ENCODE results near the gene TOP3B. TPM values are rescaled to one million over a fixed set of nuclear protein-coding genes. Genes with fewer than 3 reads are reported as not detected.

The TOP3B gene
- total RNA-seq, 2 experiments from 2014 or later: 82.6 to 98.7 TPM

DNA sequence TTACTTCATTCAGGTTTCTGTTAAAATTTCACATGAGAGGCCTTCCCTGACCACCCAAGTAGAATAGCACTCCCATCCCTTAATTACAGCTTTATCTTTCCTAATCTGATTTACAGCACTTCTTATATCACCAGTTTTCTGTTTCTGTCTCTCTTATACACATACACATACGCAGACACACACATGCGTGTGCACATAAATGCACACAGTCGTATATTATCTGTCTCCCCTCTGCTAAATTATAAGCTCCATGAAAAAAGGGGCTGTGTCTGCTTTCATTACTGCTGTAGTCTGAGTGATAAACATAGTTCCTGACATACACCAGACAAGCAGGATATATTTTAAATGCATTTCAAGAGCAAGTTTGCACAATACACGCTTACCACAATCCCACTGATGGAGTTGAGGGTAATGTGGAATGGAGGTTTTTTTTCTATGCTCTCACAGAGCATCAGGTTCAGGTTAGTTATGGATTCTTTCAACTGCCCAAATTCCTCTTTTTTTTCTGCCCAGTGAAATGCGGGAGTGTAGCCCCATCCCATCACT, 13.7 kb upstream of the TOP3B start:
- H3K9me3 ChIP-seq (ENCODE audit: low read length): no peaks in the 10 kb centered on the region
- no peak overlapping the region for H3K4me3 ChIP-seq (ENCODE audit: low read depth, low read length, poor library complexity, severe bottlenecking)
- DNase-seq (ENCODE audit: low spot score): no peak
- no peaks in the 10 kb centered on the region for H4K20me1 ChIP-seq (ENCODE audit: insufficient read depth, low read length)
- BruUV-seq (replicated peaks): no TSS peak
- no peaks in the 10 kb centered on the region for H3K9me2 ChIP-seq (ENCODE audit: insufficient read depth, low read length)
- H3K4me2 ChIP-seq (ENCODE audit: low read length): no peak overlapping the region
- H3K4me1 ChIP-seq (ENCODE audit: insufficient read depth, low read length, poor library complexity, severe bottlenecking): no peaks in the 10 kb centered on the region
- ChIA-PET CTCF (ENCODE audit: unreplicated experiment) (no interaction called here), POLR2A (interaction anchor here (1.3 kb wide), 1 partner anchor 9 kb away, joined by 4 read pairs; no protein-coding TSS in a partner anchor)
- H3K36me3 ChIP-seq (ENCODE audit: insufficient read depth, low read length): peaks cover 20% of the 10 kb centered on the region; the same call in 1 of the 2 replicates
- H2AFZ ChIP-seq (ENCODE audit: low read length): no peak overlapping the region
- H3K27ac ChIP-seq (ENCODE audit: low read depth, low read length, poor library complexity, severe bottlenecking): no peak overlapping the region
- no peaks in the 10 kb centered on the region for H3K79me2 ChIP-seq (ENCODE audit: insufficient read depth, low read depth, low read length)
- intact Hi-C loops (cut with micrococcal nuclease; ENCODE audit: unreplicated experiment): no loop called here
- no peak for TF ChIP-seq EZH2phosphoT487 (IDR thresholded peaks at IDR 0.05; ENCODE audit: borderline replicate concordance, low read depth, low read length)
- TF ChIP-seq, protein P1, sequence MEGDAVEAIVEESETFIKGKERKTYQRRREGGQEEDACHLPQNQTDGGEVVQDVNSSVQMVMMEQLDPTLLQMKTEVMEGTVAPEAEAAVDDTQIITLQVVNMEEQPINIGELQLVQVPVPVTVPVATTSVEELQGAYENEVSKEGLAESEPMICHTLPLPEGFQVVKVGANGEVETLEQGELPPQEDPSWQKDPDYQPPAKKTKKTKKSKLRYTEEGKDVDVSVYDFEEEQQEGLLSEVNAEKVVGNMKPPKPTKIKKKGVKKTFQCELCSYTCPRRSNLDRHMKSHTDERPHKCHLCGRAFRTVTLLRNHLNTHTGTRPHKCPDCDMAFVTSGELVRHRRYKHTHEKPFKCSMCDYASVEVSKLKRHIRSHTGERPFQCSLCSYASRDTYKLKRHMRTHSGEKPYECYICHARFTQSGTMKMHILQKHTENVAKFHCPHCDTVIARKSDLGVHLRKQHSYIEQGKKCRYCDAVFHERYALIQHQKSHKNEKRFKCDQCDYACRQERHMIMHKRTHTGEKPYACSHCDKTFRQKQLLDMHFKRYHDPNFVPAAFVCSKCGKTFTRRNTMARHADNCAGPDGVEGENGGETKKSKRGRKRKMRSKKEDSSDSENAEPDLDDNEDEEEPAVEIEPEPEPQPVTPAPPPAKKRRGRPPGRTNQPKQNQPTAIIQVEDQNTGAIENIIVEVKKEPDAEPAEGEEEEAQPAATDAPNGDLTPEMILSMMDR (conservative IDR thresholded peaks at IDR 0.05; ENCODE audit: low read length): no peak

DNA sequence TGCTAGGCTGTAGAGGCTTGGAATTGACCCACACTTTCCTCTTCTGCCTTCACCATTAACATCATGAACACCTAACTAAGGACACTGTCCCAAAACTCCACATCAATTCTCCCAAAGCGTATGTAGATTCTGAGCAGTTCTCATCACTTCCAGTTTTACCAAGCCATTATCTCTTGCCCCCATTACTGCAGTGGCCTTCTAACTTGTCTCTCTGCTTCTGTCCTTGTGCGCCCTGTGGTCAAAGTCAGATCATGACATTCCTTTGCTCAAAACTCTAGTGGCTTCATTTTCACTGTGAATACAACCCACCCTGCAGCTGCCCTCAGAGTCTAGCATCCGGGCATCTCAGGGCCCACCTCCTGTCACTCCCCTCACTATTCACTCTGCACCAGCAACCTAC, 13.1 kb upstream of the TOP3B start:
- peaks cover 25% of the 10 kb centered on the region; the same call in 1 of the 2 replicates for H3K36me3 ChIP-seq (ENCODE audit: insufficient read depth, low read length)
- no peaks in the 10 kb centered on the region for H3K9me3 ChIP-seq (ENCODE audit: low read length)
- no peak for DNase-seq (ENCODE audit: low spot score)
- ChIA-PET POLR2A (interaction anchor here (1.3 kb wide), 1 partner anchor 10 kb away, joined by 4 read pairs; no protein-coding TSS in a partner anchor), CTCF (ENCODE audit: unreplicated experiment) (no interaction called here)
- H3K9me2 ChIP-seq (ENCODE audit: insufficient read depth, low read length): no peaks in the 10 kb centered on the region
- BruUV-seq (replicated peaks): no TSS peak
- no peak overlapping the region for H3K27ac ChIP-seq (ENCODE audit: low read depth, low read length, poor library complexity, severe bottlenecking)
- intact Hi-C loops (cut with micrococcal nuclease; ENCODE audit: unreplicated experiment): no loop called here
- no peak overlapping the region for H2AFZ ChIP-seq (ENCODE audit: low read length)
- no peaks in the 10 kb centered on the region for H3K4me1 ChIP-seq (ENCODE audit: insufficient read depth, low read length, poor library complexity, severe bottlenecking)
- H3K4me3 ChIP-seq (ENCODE audit: low read depth, low read length, poor library complexity, severe bottlenecking): no peak overlapping the region
- H3K4me2 ChIP-seq (ENCODE audit: low read length): no peak overlapping the region
- no peaks in the 10 kb centered on the region for H3K79me2 ChIP-seq (ENCODE audit: insufficient read depth, low read depth, low read length)
- no peaks in the 10 kb centered on the region for H4K20me1 ChIP-seq (ENCODE audit: insufficient read depth, low read length)
- no peak for TF ChIP-seq EZH2phosphoT487 (IDR thresholded peaks at IDR 0.05; ENCODE audit: borderline replicate concordance, low read depth, low read length)
- TF ChIP-seq, protein P1 (conservative IDR thresholded peaks at IDR 0.05; ENCODE audit: low read length): no peak

DNA sequence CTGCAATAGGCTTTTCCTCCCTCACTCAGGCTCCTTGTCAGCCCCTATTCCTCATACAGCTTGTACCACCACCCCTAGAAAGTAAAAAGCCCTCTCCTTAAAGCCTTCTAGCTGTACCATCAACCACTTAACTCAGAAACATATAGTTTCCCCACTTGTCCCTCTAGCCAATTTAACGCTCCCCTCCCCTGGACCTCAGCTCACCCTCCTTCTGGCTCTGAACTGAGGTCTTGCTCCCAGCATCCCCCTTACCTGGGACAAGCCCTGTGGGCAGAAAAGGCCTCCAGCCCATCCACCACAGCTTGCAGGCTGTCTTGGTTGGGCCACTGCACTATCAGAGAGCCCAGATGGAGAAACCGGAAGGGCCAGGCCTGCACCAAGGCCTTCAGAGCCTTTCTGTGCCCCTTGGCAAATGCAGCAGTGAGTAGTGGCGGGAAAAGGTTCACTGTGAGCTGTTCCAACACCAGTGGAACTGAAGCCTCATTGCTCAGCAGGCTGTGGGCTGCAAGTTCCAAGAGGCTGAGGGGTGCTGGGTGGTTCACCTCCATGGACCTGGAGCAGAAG, 12.4 kb upstream of the TOP3B start:
- TF ChIP-seq, protein P1 (conservative IDR thresholded peaks at IDR 0.05; ENCODE audit: low read length): no peak
- no peak for TF ChIP-seq EZH2phosphoT487 (IDR thresholded peaks at IDR 0.05; ENCODE audit: borderline replicate concordance, low read depth, low read length)
- no peaks in the 10 kb centered on the region for H3K9me2 ChIP-seq (ENCODE audit: insufficient read depth, low read length)
- intact Hi-C loops (cut with micrococcal nuclease; ENCODE audit: unreplicated experiment): no loop called here
- DNase-seq (ENCODE audit: low spot score): no peak
- no peaks in the 10 kb centered on the region for H3K79me2 ChIP-seq (ENCODE audit: insufficient read depth, low read depth, low read length)
- H3K4me2 ChIP-seq (ENCODE audit: low read length): no peak overlapping the region
- BruUV-seq (replicated peaks): no TSS peak
- no peaks in the 10 kb centered on the region for H3K9me3 ChIP-seq (ENCODE audit: low read length)
- H3K4me3 ChIP-seq (ENCODE audit: low read depth, low read length, poor library complexity, severe bottlenecking): no peak overlapping the region
- POLR2A ChIA-PET: no interaction called here
- no peak overlapping the region for H2AFZ ChIP-seq (ENCODE audit: low read length)
- H4K20me1 ChIP-seq (ENCODE audit: insufficient read depth, low read length): no peaks in the 10 kb centered on the region
- CTCF ChIA-PET (ENCODE audit: unreplicated experiment): no interaction called here
- no peak overlapping the region for H3K27ac ChIP-seq (ENCODE audit: low read depth, low read length, poor library complexity, severe bottlenecking)
- no peaks in the 10 kb centered on the region for H3K4me1 ChIP-seq (ENCODE audit: insufficient read depth, low read length, poor library complexity, severe bottlenecking)
- H3K36me3 ChIP-seq (ENCODE audit: insufficient read depth, low read length): peaks cover 30% of the 10 kb centered on the region; the same call in 1 of the 2 replicates
